Upper lobe of left lung (tissue), 4 donors: ENCODE results near the gene ZNF385D.

ENCODE experiments used
- POLR2A ChIP-seq, 4 donors: fragments of 450-650 bp; IDR thresholded peaks; one replicate each; pipeline ENCODE4 v1.5.1; 2016 to 2017; ENCODE audit warnings: antibody characterized with exemption in 4 of 4, mild to moderate bottlenecking in 2 of 4
- POLR2AphosphoS5 ChIP-seq, 2 donors: sonication (generic); formaldehyde crosslinking; IDR thresholded peaks; one replicate each; pipeline ENCODE4 v1.5.1; 2017; ENCODE audit warnings: antibody characterized with exemption in 2 of 2
- TF ChIP-seq, protein P1 (sequence below), 6 experiments: fragments of 450-650 bp in 4 of 6; fragments of 200-600 bp in 2 of 6; sonication (generic) in 2 of 6; IDR thresholded peaks; one replicate each; pipeline ENCODE4 v1.5.1; 2016 to 2019; ENCODE audit warnings: antibody characterized with exemption in 6 of 6

DNA sequence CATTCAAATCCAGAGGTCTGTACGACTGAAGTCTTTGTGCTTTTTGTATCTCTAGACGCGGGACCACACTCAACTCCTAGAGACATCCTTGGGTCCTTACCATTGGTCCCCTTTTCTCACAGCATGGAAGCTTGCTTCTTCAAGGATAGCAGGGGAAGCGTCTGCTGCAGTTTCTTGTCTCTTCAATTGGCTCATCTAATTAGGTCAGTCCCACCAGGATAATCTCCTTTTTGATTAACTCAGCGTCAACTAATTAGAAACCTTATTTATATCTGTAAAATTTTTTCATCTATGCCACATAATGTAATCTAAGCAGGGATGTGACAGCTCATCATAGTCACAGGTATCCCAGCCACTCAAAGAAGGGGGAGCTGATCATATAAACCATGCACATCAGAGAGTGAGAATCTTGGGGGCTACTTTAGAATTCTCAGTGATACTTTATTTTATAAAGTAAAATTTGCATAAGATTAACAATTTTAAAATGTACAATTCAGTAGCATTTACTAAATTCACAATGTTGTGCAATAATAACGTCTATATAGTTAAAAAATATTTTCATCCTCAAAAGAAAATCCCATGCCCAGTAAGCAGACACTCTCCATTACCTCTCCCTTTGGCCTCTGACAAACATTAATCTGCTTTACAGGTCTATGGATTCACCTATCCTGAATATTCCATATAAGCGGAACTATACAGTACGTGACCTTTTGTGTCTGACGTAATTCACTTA, 47.5 kb upstream of the ZNF385D start:
- TF ChIP-seq, protein P1, sequence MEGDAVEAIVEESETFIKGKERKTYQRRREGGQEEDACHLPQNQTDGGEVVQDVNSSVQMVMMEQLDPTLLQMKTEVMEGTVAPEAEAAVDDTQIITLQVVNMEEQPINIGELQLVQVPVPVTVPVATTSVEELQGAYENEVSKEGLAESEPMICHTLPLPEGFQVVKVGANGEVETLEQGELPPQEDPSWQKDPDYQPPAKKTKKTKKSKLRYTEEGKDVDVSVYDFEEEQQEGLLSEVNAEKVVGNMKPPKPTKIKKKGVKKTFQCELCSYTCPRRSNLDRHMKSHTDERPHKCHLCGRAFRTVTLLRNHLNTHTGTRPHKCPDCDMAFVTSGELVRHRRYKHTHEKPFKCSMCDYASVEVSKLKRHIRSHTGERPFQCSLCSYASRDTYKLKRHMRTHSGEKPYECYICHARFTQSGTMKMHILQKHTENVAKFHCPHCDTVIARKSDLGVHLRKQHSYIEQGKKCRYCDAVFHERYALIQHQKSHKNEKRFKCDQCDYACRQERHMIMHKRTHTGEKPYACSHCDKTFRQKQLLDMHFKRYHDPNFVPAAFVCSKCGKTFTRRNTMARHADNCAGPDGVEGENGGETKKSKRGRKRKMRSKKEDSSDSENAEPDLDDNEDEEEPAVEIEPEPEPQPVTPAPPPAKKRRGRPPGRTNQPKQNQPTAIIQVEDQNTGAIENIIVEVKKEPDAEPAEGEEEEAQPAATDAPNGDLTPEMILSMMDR (IDR thresholded peaks at IDR 0.05): no peak
- TF ChIP-seq POLR2A (IDR thresholded peaks at IDR 0.05) (no peak), POLR2AphosphoS5 (IDR thresholded peaks at IDR 0.05) (no peak)
